Upper lobe of left lung (tissue), 4 donors: Measurements from ENCODE around the gene IRF1.
A peak's percentile ranks its signal among the peaks of the same experiment; 100 is the strongest.

Experiments
- CTCF ChIP-seq, 6 experiments: fragments of 450-650 bp in 4 of 6; fragments of 200-600 bp in 2 of 6; sonication (generic) in 2 of 6; IDR thresholded peaks; one replicate each; pipeline ENCODE4 v1.5.1; 2016 to 2019; ENCODE audit warnings: antibody characterized with exemption in 6 of 6
- EP300 ChIP-seq, 4 donors: sonication (generic); formaldehyde crosslinking; IDR thresholded peaks; one replicate each; pipeline ENCODE4 v1.5.1; 2017; ENCODE audit warnings: antibody characterized with exemption in 4 of 4, control low read depth in 2 of 4
- POLR2AphosphoS5 ChIP-seq, 2 donors: sonication (generic); formaldehyde crosslinking; IDR thresholded peaks; one replicate each; pipeline ENCODE4 v1.5.1; 2017; ENCODE audit warnings: antibody characterized with exemption in 2 of 2

- peak; percentile 59 to 74 for TF ChIP-seq POLR2AphosphoS5 (IDR thresholded peaks at IDR 0.05)
- peak in 1 of 6 experiments; percentile 10 for TF ChIP-seq CTCF (IDR thresholded peaks at IDR 0.05)
- TF ChIP-seq EP300 (IDR thresholded peaks at IDR 0.05), result peak in 3 of 4 donors; percentile 66 to 91 (median 82)
These were observed 6.3 kb upstream of the IRF1 start for GRCh38 chr5:132496631-132497487.
